SIG-M5 treated with dmso at 0.1 percent for 504 hours (cell line): ENCODE measurements around the gene SPATA24.
"Not testable (repeated sequence)": the region's sequence is repeated elsewhere in the genome, so short reads cannot be mapped to it uniquely, and the experiment has no call there.

ENCODE experiments used
- DNase-seq: peaks from one replicate; lab custom pipeline; 2025; ENCODE audit not compliant: unreplicated experiment; lab: John Stamatoyannopoulos, UW

SPATA24 gene

GRCh38 chr5:139403787-139404483, at the start of gene SPATA24:
TSS of gene SPATA24 (minus strand) at chr5:139404089. CDS start at chr5:139404060, 29 bp downstream.
- DNase-seq: peak; percentile 99

GRCh38 chr5:139451878-139452660, 48.2 kb upstream of the SPATA24 start:
- no peak for DNase-seq

- no peak for DNase-seq
These were observed 47.3 kb upstream of the SPATA24 start for GRCh38 chr5:139451176-139451575.

- DNase-seq: no peak
These were observed 43.3 kb upstream of the SPATA24 start for GRCh38 chr5:139446956-139447779.

GRCh38 chr5:139445325-139446170, 41.7 kb upstream of the SPATA24 start:
- DNase-seq: no peak

- DNase-seq: no peak
These were observed 40.1 kb upstream of the SPATA24 start for GRCh38 chr5:139443831-139444453.

- not testable (repeated sequence) for DNase-seq
These were observed 36.5 kb upstream of the SPATA24 start for GRCh38 chr5:139440416-139440815.

GRCh38 chr5:139439013-139439903, 35.4 kb upstream of the SPATA24 start, which contains the start of gene DNAJC18:
TSS of gene DNAJC18 (minus strand) at chr5:139439525. CDS start at chr5:139439445, 80 bp downstream.
- peak; percentile 89 for DNase-seq

- no peak for DNase-seq
These were observed 34.8 kb upstream of the SPATA24 start for GRCh38 chr5:139438707-139439012.

- no peak for DNase-seq
These were observed 31.8 kb upstream of the SPATA24 start for GRCh38 chr5:139435676-139436075.

GRCh38 chr5:139431706-139432105, 27.8 kb upstream of the SPATA24 start:
- DNase-seq: no peak

GRCh38 chr5:139430015-139430414, 26.1 kb upstream of the SPATA24 start:
- DNase-seq: no peak

- no peak for DNase-seq
These were observed 22.5 kb upstream of the SPATA24 start for GRCh38 chr5:139426203-139426885.

- no peak for DNase-seq
These were observed 21.6 kb upstream of the SPATA24 start for GRCh38 chr5:139425497-139425896.

GRCh38 chr5:139422307-139422893, 18.5 kb upstream of the SPATA24 start:
- peak; percentile 87 for DNase-seq

- no peak for DNase-seq
These were observed 15.6 kb upstream of the SPATA24 start for GRCh38 chr5:139419226-139420192.

GRCh38 chr5:139418793-139419192, 14.9 kb upstream of the SPATA24 start:
- no peak for DNase-seq
